ENCODE measurements around the gene COA1. TPM values are rescaled to one million over a fixed set of nuclear protein-coding genes. Genes with fewer than 3 reads are reported as not detected.

Gene COA1
- total RNA-seq, 2 donors from 2014 or later, result 104 to 144 TPM

DNA sequence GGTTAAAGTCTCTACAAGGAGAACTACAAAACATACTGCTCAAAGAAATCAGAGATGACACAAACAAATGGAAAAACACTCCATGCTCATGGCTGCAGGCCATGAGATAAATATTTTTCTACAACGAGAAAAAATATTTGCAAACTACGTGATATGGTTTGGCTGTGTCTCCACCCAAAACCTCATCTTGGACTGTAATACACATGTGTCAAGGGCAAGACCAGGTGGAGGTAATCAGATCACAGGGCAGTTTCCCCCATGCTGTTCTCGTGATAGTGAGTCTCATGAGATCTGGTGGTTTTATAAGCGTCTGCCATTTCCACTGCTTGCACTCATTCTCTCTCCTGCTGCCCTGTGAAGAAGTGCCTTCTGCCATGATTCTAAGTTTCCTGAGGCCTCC, 57.8 kb downstream of the COA1 start:
- no peaks in the 10 kb centered on the region for H3K4me1 ChIP-seq (ENCODE audit: control insufficient read depth, insufficient read depth, low read length)
- no peak overlapping the region for H3K27ac Mint-ChIP-seq
- no peak overlapping the region for H3K4me3 ChIP-seq (ENCODE audit: low read length)
- no peak overlapping the region for H3K4me3 Mint-ChIP-seq
- H3K27me3 ChIP-seq (ENCODE audit: control insufficient read depth, insufficient read depth, low read length, poor library complexity, severe bottlenecking), result no peaks in the 10 kb centered on the region
- H3K36me3 Mint-ChIP-seq (ENCODE audit: low read depth), result peaks cover 58% of the 10 kb centered on the region
- no peak overlapping the region for H3K27ac ChIP-seq (ENCODE audit: low read depth, low read length)
- DNase-seq, result no peak
- peaks cover 55% of the 10 kb centered on the region for H3K9me3 Mint-ChIP-seq
- H3K9ac ChIP-seq (ENCODE audit: extremely low read depth, low read length, poor library complexity, severe bottlenecking), result no peak overlapping the region
- H3K27me3 Mint-ChIP-seq (ENCODE audit: insufficient read depth), result no peaks in the 10 kb centered on the region
- TF ChIP-seq, protein P1, sequence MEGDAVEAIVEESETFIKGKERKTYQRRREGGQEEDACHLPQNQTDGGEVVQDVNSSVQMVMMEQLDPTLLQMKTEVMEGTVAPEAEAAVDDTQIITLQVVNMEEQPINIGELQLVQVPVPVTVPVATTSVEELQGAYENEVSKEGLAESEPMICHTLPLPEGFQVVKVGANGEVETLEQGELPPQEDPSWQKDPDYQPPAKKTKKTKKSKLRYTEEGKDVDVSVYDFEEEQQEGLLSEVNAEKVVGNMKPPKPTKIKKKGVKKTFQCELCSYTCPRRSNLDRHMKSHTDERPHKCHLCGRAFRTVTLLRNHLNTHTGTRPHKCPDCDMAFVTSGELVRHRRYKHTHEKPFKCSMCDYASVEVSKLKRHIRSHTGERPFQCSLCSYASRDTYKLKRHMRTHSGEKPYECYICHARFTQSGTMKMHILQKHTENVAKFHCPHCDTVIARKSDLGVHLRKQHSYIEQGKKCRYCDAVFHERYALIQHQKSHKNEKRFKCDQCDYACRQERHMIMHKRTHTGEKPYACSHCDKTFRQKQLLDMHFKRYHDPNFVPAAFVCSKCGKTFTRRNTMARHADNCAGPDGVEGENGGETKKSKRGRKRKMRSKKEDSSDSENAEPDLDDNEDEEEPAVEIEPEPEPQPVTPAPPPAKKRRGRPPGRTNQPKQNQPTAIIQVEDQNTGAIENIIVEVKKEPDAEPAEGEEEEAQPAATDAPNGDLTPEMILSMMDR (conservative IDR thresholded peaks at IDR 0.05), result no peak
- 94 to 95% methylated on average over 3 to 4 of the region's 4 CpGs for WGBS, 2 experiments (ENCODE audit: insufficient coverage in 1 of 2, insufficient read length in 1 of 2)
- no peaks in the 10 kb centered on the region for H3K36me3 ChIP-seq (ENCODE audit: control insufficient read depth, insufficient read depth, low read length)
- no peaks in the 10 kb centered on the region for H3K4me1 Mint-ChIP-seq
- peaks cover 49% of the 10 kb centered on the region for H3K9me3 ChIP-seq (ENCODE audit: control insufficient read depth, low read length)

DNA sequence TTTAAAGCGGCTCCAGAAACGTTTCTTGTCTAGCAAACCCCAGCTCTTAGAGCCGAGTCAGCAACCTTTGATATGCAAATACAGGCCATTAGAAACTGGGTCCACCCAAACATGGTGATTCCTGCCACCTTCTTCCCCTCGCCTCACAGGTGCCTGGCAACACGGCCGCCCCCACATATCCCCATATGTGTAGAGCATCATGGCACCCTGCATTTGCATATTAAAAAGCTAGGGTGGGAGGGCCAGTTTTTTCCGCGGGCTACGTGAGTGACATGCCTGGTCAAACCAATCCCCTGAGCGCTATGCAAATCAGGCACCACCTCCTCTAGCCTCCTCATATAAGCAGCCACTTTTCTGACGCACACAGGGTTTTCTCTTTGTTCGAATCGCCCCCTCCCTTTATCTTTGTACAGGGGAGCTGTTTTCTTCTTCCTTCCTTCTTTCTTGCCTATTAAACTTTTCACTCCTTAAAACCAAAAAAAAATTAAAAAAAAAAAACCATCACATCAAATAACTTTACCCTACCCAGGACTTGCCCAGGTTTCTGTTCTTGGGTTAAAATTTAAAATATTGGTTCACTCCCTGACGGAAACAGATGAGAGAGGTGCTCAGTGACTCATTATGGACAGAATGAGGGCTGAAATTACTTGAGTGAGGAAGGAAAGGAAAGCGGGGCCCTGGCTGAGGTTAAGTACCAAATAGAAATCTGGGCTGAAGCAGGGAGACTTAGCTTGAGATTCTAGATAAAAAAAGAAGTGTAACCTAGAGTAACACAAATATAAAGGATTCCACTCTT, 59.8 kb downstream of the COA1 start:
- no peaks in the 10 kb centered on the region for H3K27me3 Mint-ChIP-seq (ENCODE audit: insufficient read depth)
- H3K9me3 Mint-ChIP-seq, result peaks cover 50% of the 10 kb centered on the region
- WGBS, 2 experiments (ENCODE audit: insufficient coverage in 1 of 2, insufficient read length in 1 of 2), result 71 to 76% methylated on average over 13 to 15 of the region's 15 CpGs
- peaks cover 65% of the 10 kb centered on the region for H3K36me3 Mint-ChIP-seq (ENCODE audit: low read depth)
- DNase-seq, result peak; percentile 77
- Histone ChIP-seq H3K27ac (ENCODE audit: low read depth, low read length) (no peak overlapping the region), H3K27me3 (ENCODE audit: control insufficient read depth, insufficient read depth, low read length, poor library complexity, severe bottlenecking) (no peaks in the 10 kb centered on the region), H3K9me3 (ENCODE audit: control insufficient read depth, low read length) (peaks cover 57% of the 10 kb centered on the region), H3K36me3 (ENCODE audit: control insufficient read depth, insufficient read depth, low read length) (peaks cover 6% of the 10 kb centered on the region), H3K4me3 (ENCODE audit: low read length) (no peak overlapping the region), H3K4me1 (ENCODE audit: control insufficient read depth, insufficient read depth, low read length) (no peaks in the 10 kb centered on the region), H3K9ac (ENCODE audit: extremely low read depth, low read length, poor library complexity, severe bottlenecking) (no peak overlapping the region)
- no peaks in the 10 kb centered on the region for H3K4me1 Mint-ChIP-seq
- no peak overlapping the region for H3K27ac Mint-ChIP-seq
- TF ChIP-seq, protein P1 (conservative IDR thresholded peaks at IDR 0.05), result no peak
- H3K4me3 Mint-ChIP-seq, result no peak overlapping the region

DNA sequence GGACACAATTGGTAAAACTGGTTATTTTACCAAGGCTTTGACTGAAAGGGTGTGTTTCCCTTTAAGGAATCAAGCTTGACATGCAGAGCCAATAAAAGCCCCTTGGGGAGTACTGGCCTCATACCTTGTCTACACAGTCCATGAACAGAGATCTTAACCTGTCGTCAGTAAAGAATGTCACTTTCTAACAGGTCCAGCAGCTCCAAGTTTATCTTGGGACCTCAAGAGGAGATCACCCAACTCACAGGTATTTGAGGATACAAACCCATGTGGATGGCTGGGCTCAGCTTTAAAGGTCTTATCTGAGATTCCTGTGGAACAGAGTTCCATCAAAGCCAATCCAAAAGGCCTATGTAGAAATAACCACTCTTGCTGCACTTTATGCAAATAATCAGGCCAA, 61.3 kb downstream of the COA1 start:
- TF ChIP-seq, protein P1 (conservative IDR thresholded peaks at IDR 0.05), result no peak
- Histone ChIP-seq H3K27ac (ENCODE audit: low read depth, low read length) (no peak overlapping the region), H3K27me3 (ENCODE audit: control insufficient read depth, insufficient read depth, low read length, poor library complexity, severe bottlenecking) (no peaks in the 10 kb centered on the region), H3K4me1 (ENCODE audit: control insufficient read depth, insufficient read depth, low read length) (no peaks in the 10 kb centered on the region), H3K4me3 (ENCODE audit: low read length) (no peak overlapping the region), H3K9me3 (ENCODE audit: control insufficient read depth, low read length) (peaks cover 46% of the 10 kb centered on the region), H3K36me3 (ENCODE audit: control insufficient read depth, insufficient read depth, low read length) (peaks cover 9% of the 10 kb centered on the region), H3K9ac (ENCODE audit: extremely low read depth, low read length, poor library complexity, severe bottlenecking) (no peak overlapping the region)
- Mint-ChIP-seq H3K4me3 (no peak overlapping the region), H3K36me3 (ENCODE audit: low read depth) (peaks cover 57% of the 10 kb centered on the region), H3K27ac (no peak overlapping the region), H3K27me3 (ENCODE audit: insufficient read depth) (no peaks in the 10 kb centered on the region), H3K9me3 (peaks cover 42% of the 10 kb centered on the region), H3K4me1 (no peaks in the 10 kb centered on the region)
- no peak for DNase-seq
- 97 to 100% methylated on average over 1 of the region's 1 CpG for WGBS, 2 experiments (ENCODE audit: insufficient coverage in 1 of 2, insufficient read length in 1 of 2)
